GM12892 (cell line): Measurements from ENCODE around the gene PRAME.

Source experiments
- DNase-seq: peaks from one replicate; pipeline ENCODE4 v3.0.0; 2011; ENCODE audit not compliant: insufficient read length
- FAIRE-seq: peaks from 2 replicates; lab custom pipeline; 2011; peaks lifted over from hg19 to GRCh38; lab: Jason Lieb, UNC
- POLR2A ChIP-seq: IDR thresholded peaks from 2 replicates; pipeline ENCODE4 v1.6.1; 2011; ENCODE audit warnings: low read depth, low read length, control low read depth
- POLR2AphosphoS5 ChIP-seq: IDR thresholded peaks from 2 replicates; pipeline ENCODE4 v1.6.1; 2011; ENCODE audit warnings: low read depth, low read length, control low read depth
- TAF1 ChIP-seq: IDR thresholded peaks from 2 replicates; pipeline ENCODE4 v1.6.1; 2011; ENCODE audit warnings: low read depth, mild to moderate bottlenecking, control low read depth, low read length, borderline replicate concordance

Gene PRAME

DNA sequence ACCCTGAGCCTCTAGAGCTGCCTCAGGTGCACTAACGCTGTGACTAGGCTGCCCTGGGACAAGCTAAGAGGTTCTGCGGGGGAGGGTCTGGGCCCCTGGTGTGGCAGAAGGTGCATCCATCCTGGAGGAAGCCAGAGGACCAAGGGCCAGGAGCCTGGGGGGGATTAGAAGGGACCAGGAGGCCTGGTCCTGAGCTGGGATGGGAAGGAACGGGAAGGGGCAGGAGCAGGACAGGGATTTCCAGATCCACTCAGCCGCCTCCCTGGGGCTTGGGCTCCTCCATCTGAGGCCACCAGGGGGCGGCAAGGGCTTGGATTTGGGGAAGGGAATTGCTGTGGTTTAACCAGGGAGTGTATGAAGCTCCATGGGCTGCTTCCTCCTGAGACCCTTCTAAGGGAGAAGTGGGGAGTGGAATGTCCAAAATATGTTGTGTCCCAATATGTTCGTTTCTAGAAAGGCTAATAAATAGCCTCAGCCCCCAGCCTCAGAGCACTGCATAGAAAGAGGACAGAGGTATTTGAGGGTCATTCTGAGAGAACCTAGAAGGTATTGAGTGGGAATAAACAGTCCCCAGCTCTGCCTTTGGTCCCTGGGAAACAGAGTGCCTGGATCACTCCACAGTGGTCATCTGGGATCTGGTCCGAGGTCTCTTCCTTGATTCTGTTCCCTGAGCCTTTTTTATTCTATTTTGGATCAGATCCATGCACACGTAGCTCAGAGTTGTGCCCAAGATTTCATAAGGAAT, 17.4 kb upstream of the PRAME start:
- DNase-seq (no peak), FAIRE-seq (peak; percentile 24)
- TF ChIP-seq TAF1, result no peak
- TF ChIP-seq POLR2AphosphoS5, result no peak

DNA sequence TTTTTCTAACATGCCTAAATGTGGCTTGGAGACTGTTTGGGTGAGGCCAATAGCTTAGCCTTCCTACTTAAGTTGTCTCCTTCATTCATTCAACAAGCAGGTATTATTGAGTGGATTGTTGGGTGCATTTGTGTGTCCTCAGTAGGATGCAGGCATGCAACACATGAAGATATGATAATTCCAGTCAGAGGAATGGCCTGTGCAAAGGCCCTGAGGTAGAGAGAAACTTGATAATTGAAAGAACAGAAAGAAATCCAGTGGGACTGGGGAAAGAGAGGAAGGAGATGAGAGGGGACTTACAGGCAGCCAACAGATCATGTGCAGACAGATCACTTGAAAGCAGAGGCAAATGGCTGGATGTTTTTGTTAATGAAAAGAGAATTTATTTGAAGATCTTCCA, 15.3 kb upstream of the PRAME start:
- no peak for FAIRE-seq
- no peak for TF ChIP-seq POLR2AphosphoS5
- TF ChIP-seq POLR2A, result no peak
- TF ChIP-seq TAF1, result no peak
- no peak for DNase-seq

GRCh38 chr22:22573047-22573889, 14.2 kb upstream of the PRAME start:
- TF ChIP-seq POLR2A (no peak), TAF1 (no peak), POLR2AphosphoS5 (no peak)
- DNase-seq (no peak), FAIRE-seq (no peak)

DNA sequence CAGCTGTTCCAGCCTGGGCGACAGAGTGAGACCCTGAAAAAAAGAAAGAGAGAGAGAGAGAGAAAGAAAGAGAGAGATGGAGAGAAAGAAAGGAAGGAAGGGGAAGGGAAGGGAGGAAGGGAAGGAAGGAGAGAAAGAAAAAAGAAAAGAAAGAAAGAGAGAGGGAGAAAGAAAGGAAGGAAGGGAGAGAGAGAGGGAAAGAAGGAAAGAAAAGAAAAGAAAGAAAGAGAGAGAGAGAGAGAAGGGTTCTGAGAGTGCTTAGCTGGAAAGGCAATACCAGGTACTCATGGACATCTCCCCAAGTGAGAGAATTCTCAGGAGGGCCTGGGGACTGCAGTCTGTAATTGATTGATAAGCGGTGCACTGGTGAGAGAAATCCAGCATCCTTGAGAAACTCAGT, 12.8 kb upstream of the PRAME start:
- FAIRE-seq (no peak), DNase-seq (no peak)

DNA sequence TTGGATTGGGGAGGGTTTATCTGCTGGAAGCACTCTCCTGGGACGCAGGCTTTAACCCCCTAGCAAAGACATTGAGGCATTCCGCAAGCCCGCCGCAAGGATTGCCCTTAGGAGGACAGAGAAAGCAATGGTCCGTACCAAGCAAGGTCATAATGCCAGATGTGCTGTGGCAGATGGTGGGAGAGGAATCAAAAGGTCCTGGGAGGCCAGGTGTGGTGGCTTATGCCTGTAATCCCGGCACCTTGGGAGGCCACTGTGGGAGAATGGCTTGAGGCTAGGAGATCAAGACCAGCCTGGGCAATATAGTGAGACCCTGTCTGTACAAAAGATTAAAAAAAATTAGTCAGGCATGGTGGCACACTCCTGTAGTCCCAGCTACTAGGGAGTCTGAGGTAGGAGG, 12.4 kb upstream of the PRAME start:
- TF ChIP-seq POLR2AphosphoS5 (no peak), TAF1 (no peak), POLR2A (no peak)
- FAIRE-seq (no peak), DNase-seq (no peak)

More for the DNA sequence above, 12.8 kb upstream of the PRAME start:
- TF ChIP-seq TAF1, result no peak
- no peak for TF ChIP-seq POLR2A
- no peak for TF ChIP-seq POLR2AphosphoS5

GRCh38 chr22:22569218-22569617, 10.2 kb upstream of the PRAME start:
- TF ChIP-seq TAF1, result 0 out of 2 replicates have a peak, but pooled peaks have one; percentile 18
- TF ChIP-seq POLR2A, result no peak

GRCh38 chr22:22565981-22566380, 6.9 kb upstream of the PRAME start:
- TF ChIP-seq POLR2AphosphoS5 (no peak), POLR2A (no peak), TAF1 (no peak)
- FAIRE-seq, result no peak
- no peak for DNase-seq

More at GRCh38 chr22:22569218-22569617, 10.2 kb upstream of the PRAME start:
- FAIRE-seq, result no peak
- DNase-seq, result no peak

DNA sequence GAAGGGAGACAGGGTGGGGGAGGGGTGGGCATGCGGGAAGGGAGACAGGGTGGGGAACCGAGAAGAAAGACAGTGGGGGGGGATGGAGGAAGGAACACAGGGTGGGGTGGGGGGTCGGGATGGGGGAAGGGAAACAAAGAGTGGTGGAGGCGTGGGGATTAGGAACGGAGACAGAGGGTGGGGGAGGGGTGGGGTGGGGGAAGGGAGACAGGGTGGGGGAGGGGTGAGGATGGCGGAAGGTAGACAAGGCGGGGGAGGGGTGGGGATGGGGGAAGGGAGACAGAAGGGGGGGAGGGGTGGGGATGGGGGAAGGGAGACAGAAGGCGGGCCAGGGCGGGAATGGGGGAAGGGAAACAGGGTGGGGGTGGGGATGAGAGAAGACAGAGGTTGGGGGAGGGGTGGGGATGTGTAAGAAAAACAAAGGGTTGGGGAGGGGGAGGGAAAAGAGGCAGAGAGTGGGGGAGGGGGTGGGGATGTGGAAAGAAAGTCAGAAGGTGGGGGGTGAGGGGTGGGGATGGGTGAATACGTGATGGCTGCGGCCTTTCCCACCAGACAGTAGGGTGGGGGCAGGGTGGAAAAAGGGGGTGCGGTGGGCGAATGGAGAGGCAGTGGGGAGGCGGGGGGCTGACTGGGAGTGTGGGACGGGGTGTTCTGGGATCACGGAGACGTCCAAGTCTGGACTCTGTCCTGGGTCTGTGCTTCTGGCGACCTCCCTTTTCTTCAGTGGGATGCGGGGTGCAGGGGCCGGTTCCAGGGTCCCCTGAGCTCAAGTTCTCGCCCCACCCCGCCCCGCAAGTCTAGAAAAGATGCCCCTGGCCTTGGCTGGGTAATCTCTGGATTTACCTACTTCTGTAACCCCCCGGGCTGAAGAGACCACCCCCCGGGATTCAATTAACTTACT, 744 bp downstream of the PRAME start:
- DNase-seq (no peak), FAIRE-seq (no peak)

DNA sequence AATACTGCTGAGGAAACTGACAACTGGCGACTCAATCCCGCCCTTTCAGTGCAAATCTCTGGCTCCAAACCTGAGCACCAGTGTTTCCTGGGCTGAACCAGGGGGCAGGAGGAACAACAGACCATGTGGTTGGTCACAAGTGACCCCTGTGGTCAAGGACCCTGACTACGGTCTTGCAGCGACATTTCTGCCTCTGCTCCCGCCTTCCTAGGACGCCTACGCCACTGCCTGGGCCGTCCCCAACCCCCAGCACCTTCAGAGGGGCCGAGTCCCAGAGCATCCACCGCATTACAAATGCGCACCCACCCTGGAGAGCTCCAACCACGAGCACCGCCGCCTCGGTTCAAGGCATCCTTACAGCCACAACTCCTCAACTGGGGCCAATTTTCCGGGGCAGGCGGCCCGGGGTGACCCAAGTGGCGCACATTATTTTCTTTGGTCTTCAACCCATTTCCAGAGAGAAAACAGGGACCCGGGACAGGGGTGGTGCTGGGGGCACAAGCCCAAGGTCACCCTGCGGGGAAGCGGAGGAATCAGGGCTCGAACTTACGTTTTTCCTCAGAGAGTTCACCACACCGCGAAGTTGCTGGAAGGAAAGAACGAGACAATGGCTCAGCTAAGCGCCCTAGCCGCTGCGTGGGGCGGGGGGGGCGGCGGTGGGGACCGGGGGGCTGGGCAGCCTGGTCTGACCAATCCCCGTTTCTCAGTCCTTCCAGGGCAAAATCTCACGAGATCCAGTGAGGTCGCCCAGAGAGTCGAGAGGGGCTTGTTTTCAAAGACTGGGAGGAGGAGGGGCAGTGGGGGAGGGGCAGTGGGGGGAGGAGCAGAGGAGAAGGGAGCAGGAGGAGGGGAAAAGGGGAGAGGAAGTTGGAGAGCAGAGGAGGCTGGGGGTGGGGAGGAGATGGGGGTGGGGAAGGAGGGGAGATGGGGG, 1.8 kb downstream of the PRAME start:
- FAIRE-seq (no peak), DNase-seq (no peak)
- TF ChIP-seq POLR2A (no peak), TAF1 (no peak), POLR2AphosphoS5 (no peak)

More for the DNA sequence above, 744 bp downstream of the PRAME start:
- TF ChIP-seq TAF1, result no peak
- no peak for TF ChIP-seq POLR2A
- no peak for TF ChIP-seq POLR2AphosphoS5

- FAIRE-seq (no peak), DNase-seq (no peak)
- TF ChIP-seq POLR2AphosphoS5, result no peak
- no peak for TF ChIP-seq TAF1
- no peak for TF ChIP-seq POLR2A
Observed at GRCh38 chr22:22556578-22556977, 2.5 kb downstream of the PRAME start.
